Astrocyte (in vitro differentiated cells and primary cell): Measurements from ENCODE around the gene SPRED3.

Source experiments
- CTCF ChIP-seq: IDR thresholded peaks from 2 replicates; pipeline ENCODE4 v1.5.1; 2011; ENCODE audit warnings: low read depth, mild to moderate bottlenecking, inconsistent platforms, low read length, moderate library complexity; ENCODE audit not compliant: insufficient read depth
- EZH2 ChIP-seq: IDR thresholded peaks from 2 replicates; pipeline ENCODE4 v1.6.1; 2012; ENCODE audit warnings: mild to moderate bottlenecking, low read length, inconsistent platforms; ENCODE audit not compliant: insufficient read depth

DNA sequence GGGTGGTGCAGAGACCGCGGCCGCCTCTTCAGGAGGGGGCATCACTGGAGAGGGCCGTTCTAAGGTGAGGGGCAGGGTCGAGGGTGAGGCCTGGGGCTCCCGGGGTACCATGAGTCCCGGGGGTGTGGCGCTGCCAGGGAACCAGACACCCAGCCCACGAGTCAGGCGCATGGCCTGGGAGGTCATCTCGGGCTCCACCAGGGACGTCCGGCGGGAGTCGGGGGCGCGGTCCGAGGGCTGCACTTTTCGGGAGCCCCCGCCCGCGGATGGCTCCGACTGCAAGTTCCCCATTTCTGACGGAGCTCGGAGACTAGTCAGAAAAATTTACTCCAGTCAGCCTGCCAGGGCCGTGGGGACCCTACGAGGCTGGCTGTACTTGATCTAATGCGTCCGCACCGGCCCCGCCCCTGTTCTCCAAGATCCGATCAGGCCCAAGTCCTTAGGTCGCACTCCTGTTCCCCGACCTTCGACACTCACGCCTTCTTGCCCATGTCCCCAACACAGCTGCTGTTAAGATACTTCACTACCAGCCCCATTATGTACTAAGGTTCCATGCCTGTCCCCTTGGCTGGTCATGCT, 1.4 kb upstream of the SPRED3 start:
- TF ChIP-seq CTCF (no peak), EZH2 (no peak)
